ENCODE measurements around the gene DYNC1I1. TPM values are rescaled to one million over a fixed set of nuclear protein-coding genes. Genes with fewer than 3 reads are reported as not detected.

The DYNC1I1 gene
- total and polyA plus RNA-seq, 2 donors (not counting 3 experiments of a cell fraction or from before 2014, with no cell fraction given): 1.8 to 3.6 TPM

- DNase-seq (ENCODE audit: low read depth, low spot score): no peak
- FAIRE-seq: no peak
- ChIA-PET POLR2A (interaction anchor here (0.5 kb wide), 1 partner anchor 25 kb away, joined by 14 read pairs; no protein-coding TSS in a partner anchor), CTCF (no interaction called here)
- Histone ChIP-seq H3K36me3 (ENCODE audit: control insufficient read depth in 2 of 2, extremely low read depth in 1 of 2, insufficient read depth in 2 of 2, low read length in 2 of 2) (no peaks in the 10 kb centered on the region), H3K4me3 (replicated peaks in 1 of 3; ENCODE audit: insufficient read depth in 1 of 3, low read depth in 1 of 3, low read length in 3 of 3) (no peak overlapping the region), H3K9me1 (replicated peaks; ENCODE audit: control insufficient read depth, extremely low read depth, insufficient read depth, low read length) (no peaks in the 10 kb centered on the region), H3K9ac (replicated peaks; ENCODE audit: extremely low read depth, insufficient read depth, low read length) (no peak overlapping the region), H3K4me1 (ENCODE audit: control insufficient read depth, extremely low read depth, insufficient read depth, low read length) (no peaks in the 10 kb centered on the region), H3K27ac (ENCODE audit: insufficient read depth, low read depth, low read length) (no peak overlapping the region), H3K4me2 (ENCODE audit: insufficient read depth, low read length) (no peak overlapping the region), H2AFZ (ENCODE audit: low read depth, low read length) (no peak overlapping the region), H3K27me3 (ENCODE audit: control insufficient read depth in 2 of 2, insufficient read depth in 2 of 2, low read length in 2 of 2) (no peaks in the 10 kb centered on the region), H3K9me3 (replicated peaks; ENCODE audit: control insufficient read depth, insufficient read depth, low read length) (no peaks in the 10 kb centered on the region), H3K79me2 (ENCODE audit: control insufficient read depth, insufficient read depth, low read length) (no peaks in the 10 kb centered on the region), H4K20me1 (replicated peaks; ENCODE audit: control insufficient read depth, extremely low read depth, insufficient read depth, low read length) (no peaks in the 10 kb centered on the region)
- no TSS peak for BruUV-seq (replicated peaks)
- TF ChIP-seq POLR2AphosphoS5 (IDR thresholded peaks at IDR 0.05; ENCODE audit: insufficient read depth, low read depth, low read length): no peak
- TF ChIP-seq MYC (IDR thresholded peaks at IDR 0.05; ENCODE audit: low read depth, low read length): no peak
- no peak for TF ChIP-seq POLR2A (IDR thresholded peaks at IDR 0.05; ENCODE audit: low read depth, low read length)
- no peak for TF ChIP-seq MAX (IDR thresholded peaks at IDR 0.05; ENCODE audit: insufficient read depth, insufficient read length)
- TF ChIP-seq CTCF (IDR thresholded peaks at IDR 0.05; ENCODE audit: extremely low read depth in 1 of 2, insufficient read depth in 1 of 2, low read depth in 1 of 2, low read length in 2 of 2): no peak
- no peak for TF ChIP-seq GATA2 (IDR thresholded peaks at IDR 0.05; ENCODE audit: insufficient read depth, insufficient read length, low read depth, low read length)
- no peak for TF ChIP-seq FOS (IDR thresholded peaks at IDR 0.05; ENCODE audit: borderline replicate concordance, insufficient read depth, low read length)
- no peak for TF ChIP-seq JUN (IDR thresholded peaks at IDR 0.05; ENCODE audit: borderline replicate concordance, insufficient read depth, insufficient read length, low read depth)
- no peak for TF ChIP-seq EZH2 (IDR thresholded peaks at IDR 0.05; ENCODE audit: borderline replicate concordance, low read depth, low read length, severe bottlenecking)
- intact Hi-C loops (cut with micrococcal nuclease): no loop called here
- dilution Hi-C loops (cut with MboI; ENCODE audit: extremely low pct_ligation_motif_present, low sequenced_read_pairs): no loop called here
These were observed 371.3 kb downstream of the DYNC1I1 start for GRCh38 chr7:96143495-96144259.
